ENCODE data around the gene HOXD12. TPM values are rescaled to one million over a fixed set of nuclear protein-coding genes. Genes with fewer than 3 reads are reported as not detected.

The HOXD12 gene
- total and polyA plus RNA-seq, 9 donors: not detected

GRCh38 chr2:176067589-176068418, 31.8 kb upstream of the HOXD12 start:
- Histone ChIP-seq H3K27me3 (no peaks in the 10 kb centered on the region), H3K27ac (no peak overlapping the region), H3K36me3 (no peaks in the 10 kb centered on the region), H3K4me1 (ENCODE audit: insufficient read depth) (peaks cover 3% of the 10 kb centered on the region), H3K4me3 (peak overlapping the region; percentile 18), H3K9me3 (no peaks in the 10 kb centered on the region)
- TF ChIP-seq EP300 (IDR thresholded peaks at IDR 0.05) (no peak), POLR2A (IDR thresholded peaks at IDR 0.05) (no peak), CTCF (IDR thresholded peaks at IDR 0.05) (no peak)
- intact Hi-C loops (cut with DNase I): no loop called here
- WGBS, 3 donors: 5 to 12% (median 9%) methylated on average over 32 to 38 of the region's 38 CpGs
- no peak for DNase-seq

GRCh38 chr2:176068419-176068832, 31.2 kb upstream of the HOXD12 start:
- no peaks in the 10 kb centered on the region for H3K36me3 ChIP-seq
- WGBS, 3 donors: 3 to 7% (median 6%) methylated on average over 30 of the region's 30 CpGs

GRCh38 chr2:176071330-176072291, 28.0 kb upstream of the HOXD12 start:
- TF ChIP-seq CTCF (IDR thresholded peaks at IDR 0.05) (no peak), POLR2A (IDR thresholded peaks at IDR 0.05) (no peak), EP300 (IDR thresholded peaks at IDR 0.05) (no peak)
- no peaks in the 10 kb centered on the region for H3K27me3 ChIP-seq
- DNase-seq: no peak
- H3K4me3 ChIP-seq: no peak overlapping the region
- no peaks in the 10 kb centered on the region for H3K9me3 ChIP-seq
- H3K4me1 ChIP-seq (ENCODE audit: insufficient read depth): peaks cover 3% of the 10 kb centered on the region
- H3K27ac ChIP-seq: no peak overlapping the region
- intact Hi-C loops (cut with DNase I): loop anchor here in 1 of 4 donors (10.0 kb wide), 1 partner anchor 387 kb away; no protein-coding TSS in a partner anchor
- 9 to 13% (median 10%) methylated on average over 58 of the region's 58 CpGs for WGBS, 3 donors
- no peaks in the 10 kb centered on the region for H3K36me3 ChIP-seq

More at GRCh38 chr2:176068419-176068832, 31.2 kb upstream of the HOXD12 start:
- no peaks in the 10 kb centered on the region for H3K9me3 ChIP-seq
- H3K27me3 ChIP-seq: no peaks in the 10 kb centered on the region
- intact Hi-C loops (cut with DNase I): no loop called here
- H3K4me3 ChIP-seq: no peak overlapping the region
- H3K4me1 ChIP-seq (ENCODE audit: insufficient read depth): peaks cover 3% of the 10 kb centered on the region
- TF ChIP-seq POLR2A (IDR thresholded peaks at IDR 0.05) (no peak), EP300 (IDR thresholded peaks at IDR 0.05) (no peak), CTCF (IDR thresholded peaks at IDR 0.05) (no peak)
- no peak overlapping the region for H3K27ac ChIP-seq
- no peak for DNase-seq

- Histone ChIP-seq H3K4me1 (ENCODE audit: insufficient read depth) (peaks cover 3% of the 10 kb centered on the region), H3K9me3 (no peaks in the 10 kb centered on the region), H3K36me3 (no peaks in the 10 kb centered on the region), H3K4me3 (no peak overlapping the region), H3K27ac (no peak overlapping the region), H3K27me3 (peaks cover 4% of the 10 kb centered on the region)
- TF ChIP-seq EP300 (IDR thresholded peaks at IDR 0.05): no peak
- TF ChIP-seq CTCF (IDR thresholded peaks at IDR 0.05): no peak
- TF ChIP-seq POLR2A (IDR thresholded peaks at IDR 0.05): no peak
- DNase-seq: no peak
- 29 to 41% (median 38%) methylated on average over 5 of the region's 5 CpGs for WGBS, 3 donors
- intact Hi-C loops (cut with DNase I): loop anchor here in 1 of 4 donors (10.0 kb wide), 1 partner anchor 387 kb away; no protein-coding TSS in a partner anchor
Observed at GRCh38 chr2:176072292-176072669, 27.3 kb upstream of the HOXD12 start.

Data from ovary (tissue), 9 donors.